Testis (tissue), 2 donors: Measurements from ENCODE around the gene LLGL2.

Experiments used
- CTCF ChIP-seq, 3 experiments: fragments of 450-650 bp in 2 of 3; fragments of 200-600 bp in 1 of 3; sonication (generic) in 1 of 3; IDR thresholded peaks; one replicate each; pipeline ENCODE4 v1.5.1; 2016 to 2019; ENCODE audit warnings: antibody characterized with exemption in 3 of 3, mild to moderate bottlenecking in 2 of 3, moderate library complexity in 1 of 3
- POLR2A ChIP-seq: fragments of 450-650 bp; IDR thresholded peaks from one replicate; pipeline ENCODE4 v1.6.1; 2017; ENCODE audit warnings: antibody characterized with exemption, mild to moderate bottlenecking, moderate library complexity

DNA sequence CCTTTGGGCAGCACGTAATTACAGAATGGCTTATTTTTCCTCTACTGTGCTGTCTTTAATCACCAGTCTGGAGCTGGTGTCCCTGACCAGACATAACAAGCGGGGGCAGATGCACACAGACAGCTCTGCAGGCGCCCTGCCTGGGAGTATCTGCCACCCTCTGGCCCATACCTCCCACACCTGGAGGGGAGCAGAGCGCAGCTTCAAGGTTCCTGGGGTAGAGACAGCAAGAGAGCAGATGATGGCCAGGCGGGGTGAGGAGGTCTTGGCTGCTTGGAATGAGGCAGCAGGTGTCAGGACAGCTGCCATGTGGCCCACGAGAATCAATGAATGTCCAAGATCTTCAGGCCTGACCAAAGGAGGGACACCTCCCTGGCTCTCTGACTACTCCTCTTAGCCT is 45.2 kb upstream of the LLGL2 start:
- TF ChIP-seq CTCF (IDR thresholded peaks at IDR 0.05), result no peak
- TF ChIP-seq POLR2A, result no peak
